A549 (cell line): ENCODE data around the gene ABCC6.
"Not testable (repeated sequence)": the region's sequence is repeated elsewhere in the genome, so short reads cannot be mapped to it uniquely, and the experiment has no call there.

Experiments
- CHD2 ChIP-seq: fragments of 150-350 bp; IDR thresholded peaks from 2 replicates; pipeline ENCODE4 v1.6.1; 2014; ENCODE audit warnings: low read length; ENCODE audit not compliant: partially characterized antibody
- POLR2A ChIP-seq: IDR thresholded peaks from 2 replicates; pipeline ENCODE4 v1.6.1; 2012; ENCODE audit warnings: mild to moderate bottlenecking, low read length
- RFX5 ChIP-seq: fragments of 450-650 bp; IDR thresholded peaks from 2 replicates; pipeline ENCODE4 v1.7.1; 2014; ENCODE audit warnings: antibody characterized with exemption, mild to moderate bottlenecking, moderate library complexity
- TP53 ChIP-seq: fragments of 250-450 bp; sonication (Bioruptor Pico); IDR thresholded peaks from 2 replicates; pipeline ENCODE4 v1.5.0; 2021; ENCODE audit warnings: mild to moderate bottlenecking, moderate library complexity
- TF ChIP-seq, protein P1 (sequence below): fragments of >200 bp; sonication (Bioruptor Twin); formaldehyde crosslinking; IDR thresholded peaks from 3 replicates; pipeline ENCODE4 v1.5.1; 2016

DNA sequence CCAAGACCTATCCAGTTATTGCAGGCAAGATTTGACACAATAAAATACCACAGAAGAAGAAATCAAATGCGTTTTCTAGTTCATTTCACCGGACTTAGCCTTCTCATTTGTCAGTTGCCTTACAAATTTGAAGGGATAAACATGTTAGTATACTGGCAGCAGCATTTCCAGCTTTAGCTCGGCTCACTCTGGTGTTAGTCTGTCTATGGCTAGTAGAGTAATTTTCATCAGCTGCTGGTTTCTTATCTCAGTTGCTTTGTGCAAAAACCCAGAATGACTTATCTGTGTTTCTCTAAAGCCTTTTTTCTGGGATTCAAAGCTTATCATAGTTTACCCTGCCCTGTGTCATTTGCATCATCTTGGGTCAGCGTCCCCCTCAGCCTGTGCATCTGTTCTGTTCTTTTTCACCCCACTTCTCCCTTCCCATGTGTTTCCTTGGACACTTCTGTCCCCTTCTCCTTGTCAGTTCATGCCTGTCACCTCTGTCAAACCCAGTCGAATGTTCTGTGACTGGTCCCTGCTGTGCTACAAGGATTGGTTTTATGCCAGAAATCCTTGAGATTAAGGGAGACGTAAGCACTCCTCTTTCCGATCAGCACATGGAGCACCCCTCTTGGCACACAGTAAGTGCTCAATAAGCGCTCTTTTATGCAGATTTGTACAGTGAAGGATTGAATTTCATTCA is 23.4 kb upstream of the ABCC6 start:
- TF ChIP-seq POLR2A; CHD2; RFX5; TP53 (CRISPR knock-in tag): not testable (repeated sequence)
- TF ChIP-seq, protein P1, sequence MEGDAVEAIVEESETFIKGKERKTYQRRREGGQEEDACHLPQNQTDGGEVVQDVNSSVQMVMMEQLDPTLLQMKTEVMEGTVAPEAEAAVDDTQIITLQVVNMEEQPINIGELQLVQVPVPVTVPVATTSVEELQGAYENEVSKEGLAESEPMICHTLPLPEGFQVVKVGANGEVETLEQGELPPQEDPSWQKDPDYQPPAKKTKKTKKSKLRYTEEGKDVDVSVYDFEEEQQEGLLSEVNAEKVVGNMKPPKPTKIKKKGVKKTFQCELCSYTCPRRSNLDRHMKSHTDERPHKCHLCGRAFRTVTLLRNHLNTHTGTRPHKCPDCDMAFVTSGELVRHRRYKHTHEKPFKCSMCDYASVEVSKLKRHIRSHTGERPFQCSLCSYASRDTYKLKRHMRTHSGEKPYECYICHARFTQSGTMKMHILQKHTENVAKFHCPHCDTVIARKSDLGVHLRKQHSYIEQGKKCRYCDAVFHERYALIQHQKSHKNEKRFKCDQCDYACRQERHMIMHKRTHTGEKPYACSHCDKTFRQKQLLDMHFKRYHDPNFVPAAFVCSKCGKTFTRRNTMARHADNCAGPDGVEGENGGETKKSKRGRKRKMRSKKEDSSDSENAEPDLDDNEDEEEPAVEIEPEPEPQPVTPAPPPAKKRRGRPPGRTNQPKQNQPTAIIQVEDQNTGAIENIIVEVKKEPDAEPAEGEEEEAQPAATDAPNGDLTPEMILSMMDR: not testable (repeated sequence)
